ENCODE data around the gene CARS2. TPM values are rescaled to one million over a fixed set of nuclear protein-coding genes. Genes with fewer than 3 reads are reported as not detected.

The CARS2 gene
- total and polyA plus RNA-seq, 2 experiments from 2014 or later, result 75.7 to 96.7 TPM

- Histone ChIP-seq H3K27ac (no peak overlapping the region), H3K79me2 (ENCODE audit: insufficient read depth) (peaks cover 21% of the 10 kb centered on the region; the same call in 1 of the 2 replicates), H3K4me1 (ENCODE audit: insufficient read depth) (no peaks in the 10 kb centered on the region), H4K20me1 (ENCODE audit: insufficient read depth) (no peaks in the 10 kb centered on the region), H2AFZ (no peak overlapping the region), H3K4me2 (ENCODE audit: unreplicated experiment) (no peak overlapping the region), H3K4me3 (no peak overlapping the region), H3F3A (ENCODE audit: insufficient read depth) (no peaks in the 10 kb centered on the region), H3K9me2 (ENCODE audit: insufficient read depth) (no peaks in the 10 kb centered on the region), H3K9me3 (ENCODE audit: low read depth) (no peaks in the 10 kb centered on the region), H3K36me3 (ENCODE audit: low read depth) (peaks cover 51% of the 10 kb centered on the region), H3K9ac (no peak overlapping the region), H3K27me3 (replicated peaks; ENCODE audit: insufficient read depth) (no peaks in the 10 kb centered on the region)
- in situ Hi-C loops (cut with MboI), result no loop called here
- no peak for TF ChIP-seq EZH2phosphoT487 (IDR thresholded peaks at IDR 0.05; ENCODE audit: insufficient read depth, low read depth)
- TF ChIP-seq EZH2 (IDR thresholded peaks at IDR 0.05; ENCODE audit: insufficient read depth, poor library complexity, severe bottlenecking), result no peak
- 77 to 83% methylated on average over 8 of the region's 8 CpGs for WGBS, 2 experiments (ENCODE audit: low coverage in 1 of 2, low lambda C conversion rate in 2 of 2, missing lambda C conversion rate in 2 of 2)
- no peak for DNase-seq
Observed at GRCh38 chr13:110666255-110666533, 39.7 kb downstream of the CARS2 start.

DNA sequence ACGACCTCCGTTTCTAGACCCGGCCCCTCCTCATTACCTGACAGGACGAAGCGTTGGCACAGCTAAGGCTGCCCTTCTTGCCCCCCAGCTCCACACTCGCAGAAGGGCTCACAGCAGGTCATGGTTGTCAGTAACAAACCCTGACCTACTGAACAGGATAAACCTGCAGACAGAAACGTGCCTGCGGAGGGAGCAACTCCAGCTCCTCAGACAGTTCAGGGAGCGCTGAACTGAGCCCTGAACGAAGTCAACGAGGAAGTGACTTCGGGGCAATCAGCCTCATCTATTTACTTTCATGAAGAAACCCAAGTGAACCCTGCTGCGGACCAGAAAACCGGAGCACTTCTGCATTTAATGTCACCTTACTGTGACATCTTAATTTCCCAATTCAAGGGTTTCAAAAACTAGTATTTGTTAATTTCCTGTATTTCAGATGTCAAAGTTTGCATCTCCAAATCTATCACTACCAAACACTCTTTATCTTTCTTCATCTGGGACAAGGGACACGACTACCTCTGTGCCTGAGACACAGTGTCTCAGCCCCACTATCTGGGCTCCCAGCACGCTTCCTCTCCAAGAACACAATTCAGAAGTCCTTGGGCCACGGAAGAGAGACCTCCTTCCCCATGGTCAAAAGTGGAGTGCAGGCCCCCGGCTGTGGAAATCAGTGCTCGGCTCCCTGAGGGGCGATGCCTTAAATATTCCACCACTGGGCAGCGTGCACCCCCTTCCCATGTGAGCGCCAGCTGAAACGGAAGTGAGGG lies 40.2 kb downstream of the CARS2 start:
- Histone ChIP-seq H3K9me3 (ENCODE audit: low read depth) (no peaks in the 10 kb centered on the region), H3K27me3 (replicated peaks; ENCODE audit: insufficient read depth) (no peaks in the 10 kb centered on the region), H3K4me1 (ENCODE audit: insufficient read depth) (no peaks in the 10 kb centered on the region), H3F3A (ENCODE audit: insufficient read depth) (no peaks in the 10 kb centered on the region), H3K79me2 (ENCODE audit: insufficient read depth) (peaks cover 15% of the 10 kb centered on the region; the same call in 1 of the 2 replicates), H4K20me1 (ENCODE audit: insufficient read depth) (no peaks in the 10 kb centered on the region), H3K4me3 (no peak overlapping the region), H3K9ac (no peak overlapping the region), H3K36me3 (ENCODE audit: low read depth) (peaks cover 52% of the 10 kb centered on the region), H2AFZ (no peak overlapping the region), H3K27ac (no peak overlapping the region), H3K4me2 (ENCODE audit: unreplicated experiment) (no peak overlapping the region), H3K9me2 (ENCODE audit: insufficient read depth) (no peaks in the 10 kb centered on the region)
- in situ Hi-C loops (cut with MboI), result no loop called here
- no peak for TF ChIP-seq EZH2 (IDR thresholded peaks at IDR 0.05; ENCODE audit: insufficient read depth, poor library complexity, severe bottlenecking)
- no peak for TF ChIP-seq EZH2phosphoT487 (IDR thresholded peaks at IDR 0.05; ENCODE audit: insufficient read depth, low read depth)
- DNase-seq, result no peak
- 90 to 93% methylated on average over 23 of the region's 23 CpGs for WGBS, 2 experiments (ENCODE audit: low coverage in 1 of 2, low lambda C conversion rate in 2 of 2, missing lambda C conversion rate in 2 of 2)

- Histone ChIP-seq H4K20me1 (ENCODE audit: insufficient read depth) (no peaks in the 10 kb centered on the region), H3K9ac (no peak overlapping the region), H3K4me2 (ENCODE audit: unreplicated experiment) (no peak overlapping the region), H3K4me1 (ENCODE audit: insufficient read depth) (no peaks in the 10 kb centered on the region), H3K4me3 (no peak overlapping the region), H3K79me2 (ENCODE audit: insufficient read depth) (peaks cover 8% of the 10 kb centered on the region; the same call in 1 of the 2 replicates), H3F3A (ENCODE audit: insufficient read depth) (no peaks in the 10 kb centered on the region), H3K9me2 (ENCODE audit: insufficient read depth) (no peaks in the 10 kb centered on the region), H3K36me3 (ENCODE audit: low read depth) (peaks cover 60% of the 10 kb centered on the region), H3K27ac (no peak overlapping the region), H3K27me3 (replicated peaks; ENCODE audit: insufficient read depth) (no peaks in the 10 kb centered on the region), H2AFZ (no peak overlapping the region), H3K9me3 (ENCODE audit: low read depth) (no peaks in the 10 kb centered on the region)
- no peak for TF ChIP-seq EZH2phosphoT487 (IDR thresholded peaks at IDR 0.05; ENCODE audit: insufficient read depth, low read depth)
- no peak for TF ChIP-seq EZH2 (IDR thresholded peaks at IDR 0.05; ENCODE audit: insufficient read depth, poor library complexity, severe bottlenecking)
- no peak for DNase-seq
- in situ Hi-C loops (cut with MboI), result no loop called here
- WGBS, 2 experiments (ENCODE audit: low coverage in 1 of 2, low lambda C conversion rate in 2 of 2, missing lambda C conversion rate in 2 of 2), result 66 to 69% methylated on average over 11 of the region's 11 CpGs
Observed at GRCh38 chr13:110664673-110665072, 41.2 kb downstream of the CARS2 start.

DNA sequence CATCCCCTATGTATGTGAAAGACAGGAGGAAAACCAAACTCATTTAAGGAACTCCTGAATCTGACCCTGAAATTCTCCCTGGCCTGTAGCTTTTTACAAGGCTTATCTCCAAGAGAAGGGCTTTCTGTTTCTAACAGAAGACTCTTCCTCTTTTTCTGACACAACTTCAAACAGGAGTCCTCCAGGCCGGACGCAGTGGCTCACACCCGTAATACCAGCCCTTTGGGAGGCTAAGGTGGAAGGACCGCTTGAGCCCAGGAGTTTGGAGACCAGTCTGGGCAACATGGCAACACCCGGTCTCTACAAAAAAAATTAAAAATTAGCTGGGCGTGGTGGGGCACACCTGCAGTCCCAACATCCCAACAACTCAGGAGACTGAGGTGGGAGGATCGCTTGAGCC lies 41.9 kb downstream of the CARS2 start:
- H3K27me3 ChIP-seq (replicated peaks; ENCODE audit: insufficient read depth), result no peaks in the 10 kb centered on the region
- no peaks in the 10 kb centered on the region for H4K20me1 ChIP-seq (ENCODE audit: insufficient read depth)
- no peak overlapping the region for H3K27ac ChIP-seq
- H3K9ac ChIP-seq, result no peak overlapping the region
- 0 out of 2 replicates have a peak, but pooled peaks cover 2% of the 10 kb centered on the region for H3K79me2 ChIP-seq (ENCODE audit: insufficient read depth)
- in situ Hi-C loops (cut with MboI), result no loop called here
- H3K9me2 ChIP-seq (ENCODE audit: insufficient read depth), result no peaks in the 10 kb centered on the region
- peaks cover 54% of the 10 kb centered on the region for H3K36me3 ChIP-seq (ENCODE audit: low read depth)
- no peaks in the 10 kb centered on the region for H3K4me1 ChIP-seq (ENCODE audit: insufficient read depth)
- DNase-seq, result no peak
- TF ChIP-seq EZH2 (IDR thresholded peaks at IDR 0.05; ENCODE audit: insufficient read depth, poor library complexity, severe bottlenecking) (no peak), EZH2phosphoT487 (IDR thresholded peaks at IDR 0.05; ENCODE audit: insufficient read depth, low read depth) (no peak)
- 97 to 99% methylated on average over 7 of the region's 7 CpGs for WGBS, 2 experiments (ENCODE audit: low coverage in 1 of 2, low lambda C conversion rate in 2 of 2, missing lambda C conversion rate in 2 of 2)
- H3K9me3 ChIP-seq (ENCODE audit: low read depth), result no peaks in the 10 kb centered on the region
- H3K4me2 ChIP-seq (ENCODE audit: unreplicated experiment), result no peak overlapping the region
- no peak overlapping the region for H3K4me3 ChIP-seq
- H3F3A ChIP-seq (ENCODE audit: insufficient read depth), result no peaks in the 10 kb centered on the region
- H2AFZ ChIP-seq, result no peak overlapping the region
